HepG2 (cell line): ENCODE measurements around the gene DCST2. TPM values are rescaled to one million over a fixed set of nuclear protein-coding genes. Genes with fewer than 3 reads are reported as not detected.

Source experiments
- ATAD3A ChIP-seq: sonication (generic); formaldehyde crosslinking; IDR thresholded peaks from 2 replicates; pipeline ENCODE4 v1.4.0; 2020; ENCODE audit warnings: missing genetic modification reagents
- ATF4 ChIP-seq, 2 experiments: fragments of 450-650 bp in 1 of 2; sonication (generic) in 1 of 2; formaldehyde crosslinking; IDR thresholded peaks; 2 replicates each; pipeline versions ENCODE4 v1.5.0 to v1.8.0; 2020 to 2022; ENCODE audit warnings: mild to moderate bottlenecking in 1 of 2, missing genetic modification reagents in 1 of 2
- ATF7-NPFF ChIP-seq: sonication (generic); formaldehyde crosslinking; IDR thresholded peaks from 2 replicates; pipeline ENCODE4 v1.8.1; 2023; ENCODE audit warnings: mild to moderate bottlenecking, low read depth, missing genetic modification reagents, moderate library complexity
- CBFB ChIP-seq: sonication (generic); formaldehyde crosslinking; IDR thresholded peaks from 2 replicates; pipeline ENCODE4 v1.4.0; 2020; ENCODE audit warnings: missing genetic modification reagents
- FOXP1 ChIP-seq, 2 experiments: fragments of 450-650 bp in 1 of 2; IDR thresholded peaks; 2 replicates each; pipeline ENCODE4 v1.6.1; 2017 to 2018; ENCODE audit warnings: antibody characterized with exemption in 1 of 2
- HNRNPH1 ChIP-seq: fragments of 200-400 bp; formaldehyde crosslinking; optimal IDR thresholded peaks from 2 replicates; pipeline ENCODE3; 2017; ENCODE audit warnings: mild to moderate bottlenecking, low read depth, low read length
- HOXA5 ChIP-seq: sonication (generic); formaldehyde crosslinking; IDR thresholded peaks from 2 replicates; pipeline ENCODE4 v1.4.0; 2020; ENCODE audit warnings: missing genetic modification reagents
- JUNB ChIP-seq: sonication (generic); formaldehyde crosslinking; IDR thresholded peaks from 2 replicates; pipeline ENCODE4 v1.8.0; 2022; ENCODE audit warnings: missing genetic modification reagents, mild to moderate bottlenecking, borderline replicate concordance
- MAX ChIP-seq: IDR thresholded peaks from 2 replicates; pipeline ENCODE4 v1.6.1; 2012; ENCODE audit warnings: inconsistent platforms
- NR1H2 ChIP-seq: sonication (generic); formaldehyde crosslinking; IDR thresholded peaks from 2 replicates; pipeline ENCODE4 v1.8.1; 2022; ENCODE audit warnings: low read depth, missing genetic modification reagents, borderline replicate concordance
- PHB2 ChIP-seq: fragments of 450-650 bp; IDR thresholded peaks from 2 replicates; pipeline ENCODE4 v1.6.1; 2018; ENCODE audit not compliant: partially characterized antibody
- SALL1 ChIP-seq: sonication (generic); formaldehyde crosslinking; IDR thresholded peaks from 2 replicates; pipeline ENCODE4 v1.8.0; 2022; ENCODE audit warnings: mild to moderate bottlenecking, missing genetic modification reagents
- SATB2 ChIP-seq: sonication (generic); formaldehyde crosslinking; IDR thresholded peaks from 2 replicates; pipeline ENCODE4 v1.5.0; 2020; ENCODE audit warnings: missing genetic modification reagents
- SOX13 ChIP-seq, 3 experiments: fragments of 450-650 bp in 1 of 3; sonication (generic) in 1 of 3; formaldehyde crosslinking in 1 of 3; IDR thresholded peaks in 2 of 3; conservative IDR thresholded peaks in 1 of 3; 2 replicates each; pipeline versions ENCODE4 v1.5.0 to v1.6.1; 2016 to 2020; ENCODE audit warnings: antibody characterized with exemption in 1 of 3, mild to moderate bottlenecking in 1 of 3, missing compliant biosample characterization in 1 of 3, missing genetic modification reagents in 1 of 3, moderate library complexity in 1 of 3
- STAT6 ChIP-seq: sonication (generic); formaldehyde crosslinking; IDR thresholded peaks from 2 replicates; pipeline ENCODE4 v1.4.0; 2020; ENCODE audit warnings: missing genetic modification reagents, mild to moderate bottlenecking, borderline replicate concordance
- UBTF ChIP-seq: sonication (generic); formaldehyde crosslinking; IDR thresholded peaks from 2 replicates; pipeline ENCODE4 v1.4.0; 2020; ENCODE audit warnings: mild to moderate bottlenecking, missing genetic modification reagents
- ZMYM3 ChIP-seq: sonication (generic); formaldehyde crosslinking; IDR thresholded peaks from 2 replicates; pipeline ENCODE4 v1.5.1; 2020; ENCODE audit warnings: mild to moderate bottlenecking, missing genetic modification reagents
- ZNF350 ChIP-seq: sonication (generic); formaldehyde crosslinking; IDR thresholded peaks from 2 replicates; pipeline ENCODE4 v1.4.0; 2020; ENCODE audit warnings: mild to moderate bottlenecking, low read depth, missing genetic modification reagents, borderline replicate concordance
- ZNF430 ChIP-seq: sonication (generic); formaldehyde crosslinking; IDR thresholded peaks from 2 replicates; pipeline ENCODE4 v1.9.0; 2021; ENCODE audit warnings: mild to moderate bottlenecking, missing genetic modification reagents
- ZNF503 ChIP-seq: sonication (generic); formaldehyde crosslinking; IDR thresholded peaks from 2 replicates; pipeline ENCODE4 v1.4.0; 2020; ENCODE audit warnings: missing genetic modification reagents
- ZNF589 ChIP-seq: sonication (generic); formaldehyde crosslinking; conservative IDR thresholded peaks from 2 replicates; pipeline ENCODE4 v1.8.0; 2022; ENCODE audit warnings: mild to moderate bottlenecking, moderate library complexity, missing genetic modification reagents
- polyA plus RNA-seq, 8 experiments: library from polyadenylated mRNA; depleted of rRNA in 3 of 8; stranded (reverse) in 7 of 8; unstranded in 1 of 8; fragments of >200 nt; fragmentation: Illumina TruSeq in 4 of 8; extraction: Trizol in 4 of 8; gene quantifications; 2 replicates each; pipeline versions ENCODE4 v1.2.1 to v1.2.3, GENCODE V29; 2011 to 2016; ENCODE audit warnings: low read depth in 4 of 8, missing spikeins in 1 of 8, mixed read lengths in 1 of 8; ENCODE audit not compliant: insufficient read depth in 1 of 8
- total RNA-seq, 5 experiments: library from RNA; depleted of rRNA; stranded (reverse); fragments of >200 nt; fragmentation: Illumina TruSeq; extraction: Trizol; gene quantifications; 2 replicates each; pipeline ENCODE4 v1.2.3, GENCODE V29; 2016; ENCODE audit warnings: low read depth in 1 of 5

The DCST2 gene
- total and polyA plus RNA-seq, 2 of the 13 experiments (the other 11 are each of a cell fraction or from before 2014, with no cell fraction given) = 0.74 TPM; not detected in 1

- TF ChIP-seq HOXA5 (no peak), NR1H2 (CRISPR knock-in tag) (no peak), SOX13 (IDR thresholded peaks at IDR 0.05) (no peak), SOX13 (CRISPR knock-in tag; conservative IDR thresholded peaks at IDR 0.05 in 1 of 2, IDR thresholded peaks at IDR 0.05 in 1 of 2) (0 out of 4 replicates have a peak, but pooled peaks of 1 of the 2 experiments have one; percentile 12), MAX (no peak), STAT6 (CRISPR knock-in tag) (no peak), UBTF (CRISPR knock-in tag) (peak; percentile 20; the same call in 1 of the 2 replicates), ZNF430 (CRISPR knock-in tag) (no peak), PHB2 (no peak), ATF7-NPFF (CRISPR knock-in tag) (no peak; the same call in 1 of the 2 replicates), JUNB (CRISPR knock-in tag) (no peak), ATF4 (CRISPR knock-in tag; IDR thresholded peaks at IDR 0.05) (no peak), ZNF350 (peak; percentile 17; the same call in 1 of the 2 replicates), FOXP1 (IDR thresholded peaks at IDR 0.05) (no peak), FOXP1 (CRISPR knock-in tag; IDR thresholded peaks at IDR 0.05) (no peak), SATB2 (CRISPR knock-in tag) (no peak), SALL1 (CRISPR knock-in tag) (peak; percentile 43), ZNF503 (CRISPR knock-in tag) (no peak), ATAD3A (CRISPR knock-in tag) (no peak), ZMYM3 (CRISPR knock-in tag) (no peak), ZNF589 (no peak), HNRNPH1 (no peak), CBFB (no peak)
These were observed 62.8 kb downstream of the DCST2 start, which contains the start of gene SHC1 (continued) for GRCh38 chr1:154970631-154971340.
